B cell (primary cell): ENCODE data around the gene OPTN.

Source experiments
- CTCF ChIP-seq: fragments of 200-600 bp; IDR thresholded peaks from one replicate; pipeline ENCODE4 v1.8.0; 2022; ENCODE audit warnings: antibody characterized with exemption, mild to moderate bottlenecking
- EZH2 ChIP-seq: IDR thresholded peaks from 2 replicates; pipeline ENCODE4 v1.6.1; 2012; ENCODE audit warnings: borderline replicate concordance, low read depth, mild to moderate bottlenecking, moderate library complexity, low read length; ENCODE audit not compliant: insufficient read depth, poor library complexity, severe bottlenecking

- TF ChIP-seq CTCF (no peak), EZH2 (no peak)
These were observed 27.6 kb upstream of the OPTN start for GRCh38 chr10:13072339-13072738.
